ENCODE data around the gene MORF4L2. TPM values are rescaled to one million over a fixed set of nuclear protein-coding genes. Genes with fewer than 3 reads are reported as not detected.

MORF4L2 gene
- total RNA-seq, 5 donors from 2014 or later (not counting 1 experiment from before 2014, with no cell fraction given): 72.4 to 152 (median 86.9) TPM

DNA sequence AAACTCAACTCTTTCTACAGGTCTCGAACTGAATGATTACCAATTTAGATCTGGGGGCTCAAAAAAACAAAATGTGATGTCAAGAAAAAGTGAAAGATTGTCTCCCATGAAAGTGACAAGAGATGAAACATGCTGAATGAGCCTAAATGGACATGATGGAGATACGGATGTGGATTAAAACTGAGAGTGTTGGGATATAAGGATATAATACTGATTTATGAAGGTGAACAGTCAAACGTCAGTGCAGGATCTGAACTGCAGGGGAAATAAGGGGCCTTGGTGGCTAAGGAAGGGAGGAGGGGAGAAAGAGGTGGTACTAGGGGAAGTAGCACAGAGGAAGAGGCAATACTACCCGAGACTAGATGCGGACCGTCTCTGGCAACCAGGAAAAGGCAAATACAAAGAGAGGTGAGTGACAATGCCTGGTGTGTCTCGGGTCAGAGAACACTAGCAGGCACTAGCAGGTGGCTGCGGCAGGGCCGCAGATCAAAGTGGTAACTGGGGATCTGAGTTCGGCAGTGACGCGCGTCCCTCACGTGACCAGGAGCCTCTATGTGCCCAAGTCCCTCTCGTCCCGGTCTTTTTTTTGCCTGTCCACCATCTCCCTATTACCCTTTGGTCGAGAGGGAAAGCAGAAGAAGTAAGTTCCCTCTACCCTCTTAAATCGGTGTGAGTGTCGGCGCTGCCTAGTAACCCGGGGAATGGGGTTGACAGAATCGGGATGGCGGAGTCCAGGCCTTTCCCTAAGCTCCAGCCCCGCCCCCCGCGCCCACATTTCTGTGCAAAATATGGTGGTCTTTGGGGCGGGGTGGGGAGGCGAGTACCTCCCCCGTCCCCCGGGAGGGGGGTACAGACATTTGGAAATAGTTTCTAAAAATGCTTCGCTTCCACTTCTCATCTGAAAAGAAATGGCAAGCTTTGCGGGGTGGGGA is 57.8 kb downstream of the MORF4L2 start, which contains the start of gene TCEAL1:
Gene TCEAL1 (plus strand): TSS at position 590 of the 932 bp plus-strand sequence. CDS start 942 bp downstream, outside the sequence.
- ATAC-seq (replicated peaks in 1 of 4): peak; percentile 56 to 84 (median 66)
- peaks cover 2 to 9% of the 10 kb centered on the region in 2 experiments for H3K4me1 ChIP-seq (ENCODE audit: control insufficient read depth in 1 of 2, extremely low read depth in 1 of 2, insufficient read depth in 2 of 2, low read length in 2 of 2)
- 7% methylated on average over 5 of the region's 32 CpGs for WGBS (ENCODE audit: insufficient coverage)
- POLR2A ChIA-PET: interaction anchor here (0.5 to 0.7 kb wide), 3 partner anchors 43 to 59 kb away, joined by 3 to 5 read pairs (median 3); no protein-coding TSS in a partner anchor
- H3K27ac ChIP-seq (ENCODE audit: low read length): peak within 1 kb of the TSS; percentile 69
- Mint-ChIP-seq H3K36me3 (no peaks in the 10 kb centered on the region), H3K4me3 (peak within 1 kb of the TSS; percentile 83 to 89 (median 84)), H3K4me1 (peaks cover 10 to 18% (median 15%) of the 10 kb centered on the region in 3 donors), H3K9me3 (no peaks in the 10 kb centered on the region), H3K27me3 (peaks cover 0 to 6% of the 10 kb centered on the region in 2 donors), H3K27ac (peak within 1 kb of the TSS; percentile 67 to 77)
- DNase-seq: peak in 20 of 35 experiments; percentile 10 to 64 (median 23)
- no peaks in the 10 kb centered on the region for H3K9me3 ChIP-seq
- CTCF ChIA-PET: interaction anchor here in 1 of 2 donors (0.6 kb wide), 1 partner anchor 977 kb away, joined by 4 read pairs; the partner anchor contains the start of gene GPRASP1
- H3K36me3 ChIP-seq (ENCODE audit: control insufficient read depth in 2 of 2, extremely low read depth in 1 of 2, insufficient read depth in 1 of 2, low read length in 1 of 2): no peaks in the 10 kb centered on the region
- H3K27me3 ChIP-seq (replicated peaks in 1 of 2; ENCODE audit: control insufficient read depth in 2 of 2, extremely low read depth in 1 of 2, insufficient read depth in 2 of 2, low read length in 1 of 2): no peaks in the 10 kb centered on the region
- peak within 1 kb of the TSS; percentile 78 to 82 for H3K4me3 ChIP-seq (ENCODE audit: control insufficient read depth in 1 of 2, extremely low read depth in 1 of 2, low read length in 1 of 2)

DNA sequence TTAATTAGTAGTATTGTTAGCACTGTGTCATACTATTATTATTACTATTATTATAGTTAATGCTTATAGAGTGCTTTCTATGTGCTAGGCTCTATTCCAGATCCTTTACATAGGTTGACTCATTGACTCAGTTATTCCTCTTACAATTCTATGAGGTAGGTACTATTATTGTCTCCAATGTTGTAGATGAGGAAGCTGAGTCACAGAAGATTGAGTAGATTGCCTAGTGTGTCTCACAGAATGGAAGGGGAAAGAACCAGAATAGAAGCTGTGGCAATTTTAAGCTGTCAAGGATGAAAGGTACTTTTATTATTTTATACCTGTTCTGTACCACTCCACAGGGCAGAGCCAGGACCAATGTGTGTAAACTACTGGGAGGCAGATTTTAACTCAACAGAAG is 59.6 kb downstream of the MORF4L2 start:
- H3K4me3 ChIP-seq (ENCODE audit: control insufficient read depth in 1 of 2, extremely low read depth in 1 of 2, low read length in 1 of 2): no peak overlapping the region
- ChIA-PET CTCF (no interaction called here), POLR2A (interaction anchor here in 1 of 2 donors (0.6 kb wide), 1 partner anchor 40 kb away, joined by 3 read pairs; no protein-coding TSS in a partner anchor)
- no peak for ATAC-seq (replicated peaks in 1 of 4)
- H3K27me3 Mint-ChIP-seq: peaks cover 0 to 6% of the 10 kb centered on the region in 2 donors
- no peaks in the 10 kb centered on the region for H3K9me3 Mint-ChIP-seq
- H3K4me1 Mint-ChIP-seq: peaks cover 10 to 18% (median 15%) of the 10 kb centered on the region in 3 donors
- H3K9me3 ChIP-seq: no peaks in the 10 kb centered on the region
- H3K36me3 Mint-ChIP-seq: no peaks in the 10 kb centered on the region
- H3K4me1 ChIP-seq (ENCODE audit: control insufficient read depth in 1 of 2, extremely low read depth in 1 of 2, insufficient read depth in 2 of 2, low read length in 2 of 2): peaks cover 2 to 9% of the 10 kb centered on the region in 2 experiments
- no peak overlapping the region for H3K27ac ChIP-seq (ENCODE audit: low read length)
- H3K4me3 Mint-ChIP-seq: no peak overlapping the region
- no peak for DNase-seq
- no peaks in the 10 kb centered on the region for H3K27me3 ChIP-seq (replicated peaks in 1 of 2; ENCODE audit: control insufficient read depth in 2 of 2, extremely low read depth in 1 of 2, insufficient read depth in 2 of 2, low read length in 1 of 2)
- H3K27ac Mint-ChIP-seq: no peak overlapping the region
- no peaks in the 10 kb centered on the region for H3K36me3 ChIP-seq (ENCODE audit: control insufficient read depth in 2 of 2, extremely low read depth in 1 of 2, insufficient read depth in 1 of 2, low read length in 1 of 2)

Other genes starting within 250 kb of the MORF4L2 start
- gene RAB40A, start 167.2 kb downstream of the MORF4L2 start, total RNA-seq: under 1 TPM in 3 of 5 donors, not detected in 2; 0.07 to 0.18 (median 0.16) TPM
- 10 to 100 TPM in 2 of 5 donors, 1 to 10 TPM in 3; 9.4 to 12.4 (median 9.4) TPM for gene TCEAL4, start 101.2 kb downstream of the MORF4L2 start, total RNA-seq
- gene TCEAL3, start 78.7 kb downstream of the MORF4L2 start, total RNA-seq: 1 to 10 TPM; 4.3 to 6.8 (median 5.8) TPM
- gene TCEAL1, start 57.7 kb downstream of the MORF4L2 start, total RNA-seq: 10 to 100 TPM in 1 of 5 donors, 1 to 10 TPM in 4; 5.0 to 10.0 (median 7.7) TPM
- gene TMEM31, start 24.2 kb upstream of the MORF4L2 start, total RNA-seq: not detected
- not detected for gene PLP1, start 90.1 kb upstream of the MORF4L2 start, total RNA-seq
- gene RAB9B, start 145.6 kb upstream of the MORF4L2 start, total RNA-seq: under 1 TPM; 0.15 to 0.41 (median 0.20) TPM